HG03060 (cell line): ENCODE measurements around the gene CAPN13.

Source experiments
- ATAC-seq: cut with Tn5 transposase; IDR thresholded peaks from one replicate; pipeline ENCODE4 v1.9.1; 2021; ENCODE audit warnings: low read depth, moderate number of reproducible peaks; ENCODE audit not compliant: unreplicated experiment

Gene CAPN13

GRCh38 chr2:30686000-30686399 lies 121.2 kb downstream of the CAPN13 start:
- ATAC-seq, result no peak

- ATAC-seq, result no peak
Measured at GRCh38 chr2:30684996-30685395, 122.2 kb downstream of the CAPN13 start.

- ATAC-seq, result no peak
Measured at GRCh38 chr2:30684516-30684915, 122.7 kb downstream of the CAPN13 start.

GRCh38 chr2:30684026-30684425 lies 123.2 kb downstream of the CAPN13 start:
- no peak for ATAC-seq

GRCh38 chr2:30683236-30683956 lies 123.8 kb downstream of the CAPN13 start:
- no peak for ATAC-seq

- no peak for ATAC-seq
Measured at GRCh38 chr2:30681022-30681421, 126.2 kb downstream of the CAPN13 start.

GRCh38 chr2:30680121-30680520 lies 127.1 kb downstream of the CAPN13 start:
- no peak for ATAC-seq

GRCh38 chr2:30679426-30680088 lies 127.7 kb downstream of the CAPN13 start:
- no peak for ATAC-seq

- ATAC-seq, result no peak
Measured at GRCh38 chr2:30678410-30679137, 128.7 kb downstream of the CAPN13 start.

GRCh38 chr2:30677861-30678385 lies 129.3 kb downstream of the CAPN13 start:
- ATAC-seq, result no peak

- no peak for ATAC-seq
Measured at GRCh38 chr2:30677231-30677630, 130.0 kb downstream of the CAPN13 start.

- no peak for ATAC-seq
Measured at GRCh38 chr2:30675758-30676157, 131.5 kb downstream of the CAPN13 start.

- no peak for ATAC-seq
Measured at GRCh38 chr2:30673127-30673526, 134.1 kb downstream of the CAPN13 start.
